Sigmoid colon (tissue), 4 donors: Measurements from ENCODE around the gene SLC1A3.

Source experiments
- CTCF ChIP-seq, 4 experiments: fragments of 450-650 bp in 3 of 4; fragments of 200-600 bp in 1 of 4; IDR thresholded peaks; one replicate each; pipeline ENCODE4 v1.5.1; 2016 to 2019; ENCODE audit warnings: antibody characterized with exemption in 4 of 4, mild to moderate bottlenecking in 3 of 4, moderate library complexity in 2 of 4
- EP300 ChIP-seq, 4 donors: sonication (generic); formaldehyde crosslinking; IDR thresholded peaks; one replicate each; pipeline ENCODE4 v1.6.1; 2017; ENCODE audit warnings: antibody characterized with exemption in 4 of 4
- POLR2A ChIP-seq, 2 donors: fragments of 450-650 bp; IDR thresholded peaks; one replicate each; pipeline ENCODE4 v1.6.1; 2016; ENCODE audit warnings: antibody characterized with exemption in 2 of 2, mild to moderate bottlenecking in 2 of 2, moderate library complexity in 2 of 2

- TF ChIP-seq CTCF (IDR thresholded peaks at IDR 0.05) = no peak
- no peak for TF ChIP-seq POLR2A (IDR thresholded peaks at IDR 0.05)
- no peak for TF ChIP-seq EP300 (IDR thresholded peaks at IDR 0.05)
Measured at GRCh38 chr5:36628695-36629094, 22.3 kb downstream of the SLC1A3 start.
